Stimulated activated CD8-positive, alpha-beta memory T cell treated with anti-CD3 and anti-CD28 coated beads, Interleukin-15, amount 100 ng/mL, for 1 hour (primary cell): Measurements from ENCODE around the gene ALG6.
"Not testable (repeated sequence)": the region's sequence is repeated elsewhere in the genome, so short reads cannot be mapped to it uniquely, and the experiment has no call there.

ENCODE experiments used
- DNase-seq: peaks from one replicate; pipeline ENCODE4 v3.0.0-alpha.2; 2020; ENCODE audit warnings: low read depth

The ALG6 gene

GRCh38 chr1:63414691-63415365 is 47.4 kb downstream of the ALG6 start:
- DNase-seq = no peak

GRCh38 chr1:63418101-63418500 is 50.7 kb downstream of the ALG6 start:
- no peak for DNase-seq

- DNase-seq = not testable (repeated sequence)
Measured at GRCh38 chr1:63420746-63421145, 53.3 kb downstream of the ALG6 start.

GRCh38 chr1:63423649-63424048 is 56.2 kb downstream of the ALG6 start:
- no peak for DNase-seq

GRCh38 chr1:63428815-63429214 is 61.4 kb downstream of the ALG6 start:
- DNase-seq = no peak

- no peak for DNase-seq
Measured at GRCh38 chr1:63429281-63429680, 61.9 kb downstream of the ALG6 start.

GRCh38 chr1:63435161-63435560 is 67.7 kb downstream of the ALG6 start:
- DNase-seq = no peak

GRCh38 chr1:63442141-63442475 is 74.7 kb downstream of the ALG6 start:
- DNase-seq = no peak

GRCh38 chr1:63448731-63449246 is 81.4 kb downstream of the ALG6 start:
- DNase-seq = no peak

- no peak for DNase-seq
Measured at GRCh38 chr1:63450416-63450815, 83.0 kb downstream of the ALG6 start.

- DNase-seq = no peak
Measured at GRCh38 chr1:63453232-63453631, 85.8 kb downstream of the ALG6 start.

- DNase-seq = no peak
Measured at GRCh38 chr1:63454269-63454668, 86.8 kb downstream of the ALG6 start.

- DNase-seq = no peak
Measured at GRCh38 chr1:63458750-63459149, 91.3 kb downstream of the ALG6 start.

- no peak for DNase-seq
Measured at GRCh38 chr1:63461661-63462230, 94.3 kb downstream of the ALG6 start.

- no peak for DNase-seq
Measured at GRCh38 chr1:63463248-63463647, 95.8 kb downstream of the ALG6 start.

GRCh38 chr1:63466181-63466580 is 98.8 kb downstream of the ALG6 start:
- DNase-seq = no peak

GRCh38 chr1:63466759-63467158 is 99.3 kb downstream of the ALG6 start:
- DNase-seq = no peak

GRCh38 chr1:63468683-63469082 is 101.3 kb downstream of the ALG6 start:
- DNase-seq = not testable (repeated sequence)

- DNase-seq = no peak
Measured at GRCh38 chr1:63475761-63476160, 108.3 kb downstream of the ALG6 start.

- no peak for DNase-seq
Measured at GRCh38 chr1:63480057-63480456, 112.6 kb downstream of the ALG6 start.

- DNase-seq = no peak
Measured at GRCh38 chr1:63486629-63487028, 119.2 kb downstream of the ALG6 start.

GRCh38 chr1:63487336-63488065 is 120.1 kb downstream of the ALG6 start:
- DNase-seq = no peak
